HCT116 (cell line): ENCODE data around the gene CHRND. TPM values are rescaled to one million over a fixed set of nuclear protein-coding genes. Genes with fewer than 3 reads are reported as not detected.

Experiments
- ATAC-seq: fragments of 200-7000 bp; cut with Tn5 transposase; 2 replicates; pipeline ENCODE4 v1.9.1; 2020; ENCODE audit warnings: mild to moderate bottlenecking, moderate library complexity
- BruUV-seq: library from RNA; stranded (reverse); fragments of 400-500 nt; replicated peaks from 2 replicates; lab custom pipeline; 2021; lab: Mats Ljungman, UMichigan
- CTCF ChIA-PET: fragments of 300-600 bp; sonication (Branson Sonifier 250); formaldehyde crosslinking; loops from one replicate; lab custom pipeline; 2021; ENCODE audit warnings: antibody characterized with exemption; lab: Charles Lee
- POLR2A ChIA-PET: fragments of 300-600, 350-600 bp; sonication (Branson Sonifier 250); formaldehyde crosslinking; loops from one replicate; lab custom pipeline; 2021; ENCODE audit warnings: antibody characterized with exemption; lab: Charles Lee
- RAD21 ChIA-PET, 2 experiments: fragments of 300-600 bp; sonication (Branson Sonifier 250); formaldehyde crosslinking; loops; one replicate each; lab custom pipeline; 2023; ENCODE audit warnings: low total read pairs in 2 of 2; ENCODE audit not compliant: uncharacterized antibody in 2 of 2, unreplicated experiment in 2 of 2, low non-redundant PET in 1 of 2; lab: Charles Lee
- DNase-seq: peaks from one replicate; pipeline ENCODE4 v3.0.0-alpha.2; 2010; ENCODE audit warnings: low read depth, low spot score
- H2AFZ ChIP-seq: fragments of 200-600 bp; shearing (Covaris generic), sonication (generic); 2 replicates; pipeline ENCODE4 v1.6.1; 2017; ENCODE audit warnings: low read depth, mixed run types, mixed read lengths, antibody characterized with exemption, low read length; ENCODE audit not compliant: poor library complexity, severe bottlenecking
- H3K27ac ChIP-seq: 2 replicates; pipeline ENCODE4 v1.5.1; 2012; ENCODE audit warnings: low read depth, low read length
- H3K27me3 ChIP-seq: fragments of 200-600 bp; sonication (generic); 2 replicates; pipeline ENCODE4 v1.6.1; 2016; ENCODE audit warnings: mixed run types, low read length, mixed read lengths; ENCODE audit not compliant: insufficient read depth
- H3K36me3 ChIP-seq, 2 experiments: fragments of 200-500 bp in 1 of 2; fragments of 200-600 bp in 1 of 2; sonication (Bioruptor generic) in 1 of 2; sonication (generic) in 1 of 2; 2 replicates each; pipeline versions ENCODE4 v1.5.1 to v1.6.1; 2014 to 2016; ENCODE audit warnings: low read length in 2 of 2, inconsistent platforms in 1 of 2, mixed read lengths in 1 of 2, mixed run types in 1 of 2; ENCODE audit not compliant: insufficient read depth in 2 of 2, control insufficient read depth in 1 of 2
- H3K4me1 ChIP-seq, 2 experiments: fragments of 200-600 bp in 1 of 2; sonication (generic) in 1 of 2; 2 replicates each; pipeline versions ENCODE4 v1.5.1 to v1.6.1; 2012 to 2017; ENCODE audit warnings: low read length in 2 of 2, inconsistent platforms in 1 of 2, mild to moderate bottlenecking in 1 of 2, mixed read lengths in 1 of 2, mixed run types in 1 of 2, moderate library complexity in 1 of 2; ENCODE audit not compliant: insufficient read depth in 2 of 2, control insufficient read depth in 1 of 2
- H3K4me2 ChIP-seq: fragments of 200-600 bp; sonication (generic); 2 replicates; pipeline ENCODE4 v1.6.1; 2017; ENCODE audit warnings: mixed run types, low read length, mixed read lengths
- H3K4me3 ChIP-seq, 2 experiments: fragments of 200-600 bp in 1 of 2; sonication (generic) in 1 of 2; replicated peaks in 1 of 2; 2 replicates each; pipeline ENCODE4 v1.5.1; 2011 to 2016; ENCODE audit warnings: low read length in 2 of 2, control low read depth in 1 of 2, low read depth in 1 of 2, mild to moderate bottlenecking in 1 of 2, mixed read lengths in 1 of 2, mixed run types in 1 of 2
- H3K79me2 ChIP-seq: fragments of 200-600 bp; sonication (generic); 2 replicates; pipeline ENCODE4 v1.6.1; 2017; ENCODE audit warnings: mild to moderate bottlenecking, mixed run types, low read length, moderate library complexity, mixed read lengths; ENCODE audit not compliant: insufficient read depth
- H3K9ac ChIP-seq: fragments of 200-600 bp; sonication (generic); 2 replicates; pipeline ENCODE4 v1.6.1; 2016; ENCODE audit warnings: low read length, mixed read lengths
- H3K9me2 ChIP-seq: fragments of 200-600 bp; sonication (generic), shearing (Covaris generic); 2 replicates; pipeline ENCODE4 v1.6.1; 2017; ENCODE audit warnings: mixed run types, mild to moderate bottlenecking, moderate library complexity; ENCODE audit not compliant: insufficient read depth
- H3K9me3 ChIP-seq, 2 experiments: fragments of 200-500 bp in 1 of 2; fragments of 200-600 bp in 1 of 2; sonication (Bioruptor generic) in 1 of 2; sonication (generic) in 1 of 2; 2 replicates each; pipeline ENCODE4 v1.6.1; 2014 to 2017; ENCODE audit warnings: low read length in 2 of 2, mixed read lengths in 2 of 2, inconsistent platforms in 1 of 2, low read depth in 1 of 2, mild to moderate bottlenecking in 1 of 2, mixed run types in 1 of 2, moderate library complexity in 1 of 2; ENCODE audit not compliant: control insufficient read depth in 1 of 2, insufficient read depth in 1 of 2
- H4K20me1 ChIP-seq: fragments of 200-600 bp; sonication (generic), shearing (Covaris generic); 2 replicates; pipeline ENCODE4 v1.6.1; 2017; ENCODE audit warnings: mixed run types, mild to moderate bottlenecking, moderate library complexity; ENCODE audit not compliant: insufficient read depth
- CEBPB ChIP-seq: IDR thresholded peaks from 2 replicates; pipeline ENCODE4 v1.6.1; 2012; ENCODE audit warnings: low read depth
- EGR1 ChIP-seq: IDR thresholded peaks from 2 replicates; pipeline ENCODE4 v1.6.1; 2012; ENCODE audit warnings: low read depth
- ELF1 ChIP-seq: IDR thresholded peaks from 2 replicates; pipeline ENCODE4 v1.6.1; 2012; ENCODE audit warnings: low read depth, borderline replicate concordance
- EZH2 ChIP-seq: fragments of 200-600 bp; sonication (generic); IDR thresholded peaks from 2 replicates; pipeline ENCODE4 v1.6.1; 2017; ENCODE audit warnings: antibody characterized with exemption, mixed run types
- FOSL1 ChIP-seq: IDR thresholded peaks from 2 replicates; pipeline ENCODE4 v1.6.1; 2012; ENCODE audit warnings: low read depth
- JUND ChIP-seq: IDR thresholded peaks from 2 replicates; pipeline ENCODE4 v1.6.1; 2012
- POLR2A ChIP-seq: IDR thresholded peaks from 2 replicates; pipeline ENCODE4 v1.7.0; 2011; ENCODE audit warnings: borderline replicate concordance; ENCODE audit not compliant: insufficient read depth, insufficient read length; ENCODE audit errors: extremely low read depth
- RAD21 ChIP-seq: IDR thresholded peaks from 2 replicates; pipeline ENCODE4 v1.6.1; 2012; ENCODE audit warnings: low read depth, mild to moderate bottlenecking
- SP1 ChIP-seq: IDR thresholded peaks from 2 replicates; pipeline ENCODE4 v1.6.1; 2012; ENCODE audit warnings: low read depth
- SRF ChIP-seq: IDR thresholded peaks from 2 replicates; pipeline ENCODE4 v1.6.1; 2012; ENCODE audit warnings: low read depth
- TCF7L2 ChIP-seq: IDR thresholded peaks from 2 replicates; pipeline ENCODE4 v1.7.0; 2011; ENCODE audit warnings: borderline replicate concordance, inconsistent platforms; ENCODE audit not compliant: insufficient read depth, insufficient read length; ENCODE audit errors: extremely low read depth
- YY1 ChIP-seq: IDR thresholded peaks from 2 replicates; pipeline ENCODE4 v1.6.1; 2011; ENCODE audit warnings: low read length, low read depth, moderate library complexity, mild to moderate bottlenecking; ENCODE audit not compliant: insufficient replicate concordance; ENCODE audit errors: extremely low read depth
- ZFX ChIP-seq: fragments of 450-650 bp; IDR thresholded peaks from 2 replicates; pipeline ENCODE4 v1.6.1; 2017
- intact Hi-C: fragments of 100-400 bp; cut with micrococcal nuclease; formaldehyde crosslinking; loops from 2 replicates; pipeline ENCODE4 v1.10.0; 2022
- total RNA-seq: library from RNA; stranded (reverse); gene quantifications from one replicate; pipeline ENCODE4 v1.2.1, GENCODE V29; 2021; ENCODE audit not compliant: unreplicated experiment
- TF ChIP-seq, protein P1 (sequence below): IDR thresholded peaks from 2 replicates; pipeline ENCODE4 v1.6.1; 2012
- TF ChIP-seq, protein P2 (sequence below), 3 experiments: fragments of 200-600 bp in 1 of 3; sonication (generic) in 1 of 3; IDR thresholded peaks in 2 of 3; conservative IDR thresholded peaks in 1 of 3; 2 replicates each; pipeline ENCODE4 v1.5.1; 2012 to 2017; ENCODE audit warnings: low read depth in 2 of 3, low read length in 2 of 3, antibody characterized with exemption in 1 of 3, borderline replicate concordance in 1 of 3, control low read depth in 1 of 3, mild to moderate bottlenecking in 1 of 3, mixed read lengths in 1 of 3, mixed run types in 1 of 3, moderate library complexity in 1 of 3; ENCODE audit not compliant: insufficient read depth in 1 of 3
- TF ChIP-seq, protein P3 (sequence below): IDR thresholded peaks from 2 replicates; pipeline ENCODE4 v1.6.1; 2011; ENCODE audit warnings: mild to moderate bottlenecking, low read length, moderate library complexity; ENCODE audit not compliant: insufficient replicate concordance; ENCODE audit errors: extremely low read depth

CHRND gene
- total RNA-seq, 1 experiment from 2014 or later = not detected

DNA sequence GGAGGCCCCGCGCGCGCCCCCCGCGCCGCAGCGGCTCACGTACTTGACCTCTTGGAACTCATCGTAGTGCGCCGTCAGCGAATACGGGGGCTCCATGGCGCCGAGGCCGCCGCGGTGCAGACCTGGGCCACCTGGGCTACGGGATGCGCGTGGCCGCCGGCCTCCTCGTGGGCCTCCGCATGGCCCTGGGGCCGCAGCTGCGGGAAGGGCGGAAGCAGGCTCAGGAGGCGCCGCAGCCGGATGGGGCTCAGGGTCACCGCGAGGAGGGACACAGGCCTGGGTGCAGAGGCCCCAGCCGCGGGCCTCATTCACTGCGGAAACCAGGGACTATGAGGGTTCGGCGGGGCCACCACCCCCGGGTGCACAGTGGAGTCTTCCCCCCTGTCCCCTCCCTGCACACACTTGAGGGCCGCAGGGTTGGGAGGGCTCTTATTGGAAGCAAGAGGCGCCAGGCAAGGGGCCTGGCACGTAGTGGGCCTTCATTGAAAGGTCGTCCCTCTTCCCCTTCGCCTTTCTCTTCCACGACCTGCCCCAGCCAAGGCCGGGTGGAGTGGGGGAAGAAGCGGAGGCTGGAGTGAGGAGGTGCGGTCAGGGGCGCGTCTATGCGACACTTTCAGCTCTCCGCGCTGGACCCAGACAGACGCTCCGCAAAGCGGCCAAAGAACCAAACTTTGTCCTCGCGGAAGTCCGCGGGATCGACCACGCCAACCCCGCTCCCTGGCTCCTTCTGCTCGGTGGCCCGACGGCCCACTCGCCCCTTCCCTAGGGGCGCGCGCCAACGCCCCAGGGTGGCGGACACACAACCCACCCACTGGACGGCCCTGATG, 39.2 kb upstream of the CHRND start (continued):
- TF ChIP-seq TCF7L2 (no peak), YY1 (no peak), SP1 (no peak), ELF1 (no peak)
- TF ChIP-seq, all 23 proteins: peak for 0

DNA sequence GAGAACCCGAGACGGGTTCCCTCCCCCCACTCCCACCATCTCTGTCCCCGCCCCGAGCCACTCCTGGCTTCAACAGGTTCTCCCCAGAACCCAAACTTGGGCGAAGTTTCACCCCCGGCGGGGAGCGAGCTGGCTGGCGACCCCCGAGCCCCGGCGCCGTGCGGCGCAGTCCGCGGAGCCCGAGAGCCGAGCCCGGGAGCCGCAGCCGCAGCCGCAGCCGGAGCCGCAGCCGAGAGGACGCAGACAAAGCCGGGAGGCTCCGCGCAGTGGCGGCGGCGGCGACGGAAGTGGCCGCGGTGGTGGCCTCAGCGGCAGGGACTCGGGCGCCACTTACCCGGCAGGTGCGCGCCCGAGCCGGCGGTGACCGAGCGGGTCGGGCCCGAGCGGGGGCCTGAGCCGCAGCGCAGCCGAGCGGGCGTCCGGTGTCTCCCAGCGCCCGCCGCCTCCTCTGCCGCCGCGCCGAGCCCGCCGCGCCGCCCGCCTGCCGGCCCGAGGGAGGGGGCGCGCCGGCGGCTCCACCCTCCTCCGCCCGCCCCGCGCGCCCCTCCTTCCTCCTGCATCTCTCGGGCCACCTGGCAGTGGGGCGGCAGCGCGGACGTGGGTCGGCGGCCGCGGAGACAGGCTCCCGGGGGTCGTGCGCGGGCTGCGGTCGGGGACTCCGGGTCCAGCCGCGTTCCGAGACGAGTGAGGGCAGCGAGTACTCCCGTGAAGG, 38.4 kb upstream of the CHRND start, which contains the start of gene ECEL1:
Gene ECEL1, minus strand, starts transcription at position 450 of the 712 bp plus-strand sequence. CDS start 1,181 bp downstream, outside the sequence.
- no TSS peak for BruUV-seq
- no peak for DNase-seq
- intact Hi-C loops = no loop called here
- ChIA-PET CTCF (no interaction called here), RAD21 (no interaction called here), POLR2A (no interaction called here)
- no peak for ATAC-seq
- Histone ChIP-seq H3K9me2 (no peaks in the 10 kb centered on the region), H3K4me2 (no peak within 1 kb of the TSS), H3K4me3 (no peak within 1 kb of the TSS), H3K27me3 (no peaks in the 10 kb centered on the region), H3K36me3 (no peaks in the 10 kb centered on the region), H3K4me1 (0 out of 4 replicates have a peak, but pooled peaks cover 0 to under 1% of the 10 kb centered on the region in 2 experiments), H4K20me1 (no peaks in the 10 kb centered on the region), H3K9me3 (no peaks in the 10 kb centered on the region), H2AFZ (no peak within 1 kb of the TSS), H3K9ac (no peak within 1 kb of the TSS), H3K79me2 (no peaks in the 10 kb centered on the region), H3K27ac (no peak within 1 kb of the TSS)
- TF ChIP-seq ELF1 = no peak
- TF ChIP-seq, protein P1, sequence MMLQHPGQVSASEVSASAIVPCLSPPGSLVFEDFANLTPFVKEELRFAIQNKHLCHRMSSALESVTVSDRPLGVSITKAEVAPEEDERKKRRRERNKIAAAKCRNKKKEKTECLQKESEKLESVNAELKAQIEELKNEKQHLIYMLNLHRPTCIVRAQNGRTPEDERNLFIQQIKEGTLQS = no peak
- no peak for TF ChIP-seq FOSL1
- no peak for TF ChIP-seq TCF7L2
- TF ChIP-seq SP1 = no peak
- no peak for TF ChIP-seq SRF
- no peak for TF ChIP-seq RAD21
- no peak for TF ChIP-seq POLR2A
- TF ChIP-seq ZFX = no peak
- TF ChIP-seq, protein P2, sequence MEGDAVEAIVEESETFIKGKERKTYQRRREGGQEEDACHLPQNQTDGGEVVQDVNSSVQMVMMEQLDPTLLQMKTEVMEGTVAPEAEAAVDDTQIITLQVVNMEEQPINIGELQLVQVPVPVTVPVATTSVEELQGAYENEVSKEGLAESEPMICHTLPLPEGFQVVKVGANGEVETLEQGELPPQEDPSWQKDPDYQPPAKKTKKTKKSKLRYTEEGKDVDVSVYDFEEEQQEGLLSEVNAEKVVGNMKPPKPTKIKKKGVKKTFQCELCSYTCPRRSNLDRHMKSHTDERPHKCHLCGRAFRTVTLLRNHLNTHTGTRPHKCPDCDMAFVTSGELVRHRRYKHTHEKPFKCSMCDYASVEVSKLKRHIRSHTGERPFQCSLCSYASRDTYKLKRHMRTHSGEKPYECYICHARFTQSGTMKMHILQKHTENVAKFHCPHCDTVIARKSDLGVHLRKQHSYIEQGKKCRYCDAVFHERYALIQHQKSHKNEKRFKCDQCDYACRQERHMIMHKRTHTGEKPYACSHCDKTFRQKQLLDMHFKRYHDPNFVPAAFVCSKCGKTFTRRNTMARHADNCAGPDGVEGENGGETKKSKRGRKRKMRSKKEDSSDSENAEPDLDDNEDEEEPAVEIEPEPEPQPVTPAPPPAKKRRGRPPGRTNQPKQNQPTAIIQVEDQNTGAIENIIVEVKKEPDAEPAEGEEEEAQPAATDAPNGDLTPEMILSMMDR (IDR thresholded peaks at IDR 0.05 in 2 of 3, conservative IDR thresholded peaks at IDR 0.05 in 1 of 3; ENCODE audit: borderline replicate concordance in 1 of 3, insufficient read depth in 1 of 3, low read depth in 2 of 3, low read length in 2 of 3) = no peak
- TF ChIP-seq EGR1 = no peak
- no peak for TF ChIP-seq CEBPB
- no peak for TF ChIP-seq JUND
- TF ChIP-seq, protein P3, sequence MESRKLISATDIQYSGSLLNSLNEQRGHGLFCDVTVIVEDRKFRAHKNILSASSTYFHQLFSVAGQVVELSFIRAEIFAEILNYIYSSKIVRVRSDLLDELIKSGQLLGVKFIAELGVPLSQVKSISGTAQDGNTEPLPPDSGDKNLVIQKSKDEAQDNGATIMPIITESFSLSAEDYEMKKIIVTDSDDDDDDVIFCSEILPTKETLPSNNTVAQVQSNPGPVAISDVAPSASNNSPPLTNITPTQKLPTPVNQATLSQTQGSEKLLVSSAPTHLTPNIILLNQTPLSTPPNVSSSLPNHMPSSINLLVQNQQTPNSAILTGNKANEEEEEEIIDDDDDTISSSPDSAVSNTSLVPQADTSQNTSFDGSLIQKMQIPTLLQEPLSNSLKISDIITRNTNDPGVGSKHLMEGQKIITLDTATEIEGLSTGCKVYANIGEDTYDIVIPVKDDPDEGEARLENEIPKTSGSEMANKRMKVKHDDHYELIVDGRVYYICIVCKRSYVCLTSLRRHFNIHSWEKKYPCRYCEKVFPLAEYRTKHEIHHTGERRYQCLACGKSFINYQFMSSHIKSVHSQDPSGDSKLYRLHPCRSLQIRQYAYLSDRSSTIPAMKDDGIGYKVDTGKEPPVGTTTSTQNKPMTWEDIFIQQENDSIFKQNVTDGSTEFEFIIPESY = no peak
- TF ChIP-seq EZH2 = no peak
